Kidney epithelial cell (primary cell): ENCODE measurements around the gene SHROOM1. TPM values are rescaled to one million over a fixed set of nuclear protein-coding genes. Genes with fewer than 3 reads are reported as not detected.

Source experiments
- DNase-seq: peaks from one replicate; pipeline ENCODE4 v3.0.0-alpha.2; 2010; ENCODE audit warnings: low read depth
- H3K27me3 ChIP-seq: 2 replicates; pipeline ENCODE4 v1.6.0; 2011; ENCODE audit warnings: low read length; ENCODE audit not compliant: control insufficient read depth, insufficient read depth
- H3K36me3 ChIP-seq: 2 replicates; pipeline ENCODE4 v1.5.1; 2011; ENCODE audit warnings: low read length; ENCODE audit not compliant: control insufficient read depth, insufficient read depth
- H3K4me3 ChIP-seq: 2 replicates; pipeline ENCODE4 v1.5.1; 2011; ENCODE audit warnings: low read depth, mild to moderate bottlenecking, control low read depth, low read length
- CTCF ChIP-seq: IDR thresholded peaks from 2 replicates; pipeline ENCODE4 v1.5.1; 2011; ENCODE audit warnings: mild to moderate bottlenecking, moderate library complexity, low read length, control low read depth, inconsistent platforms; ENCODE audit not compliant: insufficient read depth, poor library complexity, severe bottlenecking
- total RNA-seq: library from RNA; depleted of rRNA; stranded (reverse); fragments of >200 nt; gene quantifications from 2 replicates; pipeline ENCODE4 v1.2.3, GENCODE V29; 2015

SHROOM1 gene
- total RNA-seq, 1 donor from 2014 or later = 9.8 TPM

- no peak for TF ChIP-seq CTCF
- Histone ChIP-seq H3K36me3 (no peaks in the 10 kb centered on the region), H3K4me3 (no peak overlapping the region)
Observed at GRCh38 chr5:132815454-132815853, 15.0 kb downstream of the SHROOM1 start.

GRCh38 chr5:132814503-132815294 is 15.7 kb downstream of the SHROOM1 start:
- no peak for TF ChIP-seq CTCF
- H3K4me3 ChIP-seq = no peak overlapping the region
- H3K27me3 ChIP-seq = peaks cover 32% of the 10 kb centered on the region
- no peak for DNase-seq
- no peaks in the 10 kb centered on the region for H3K36me3 ChIP-seq

More at GRCh38 chr5:132815454-132815853, 15.0 kb downstream of the SHROOM1 start:
- H3K27me3 ChIP-seq = peaks cover 32% of the 10 kb centered on the region
- no peak for DNase-seq

GRCh38 chr5:132813599-132814502 is 16.6 kb downstream of the SHROOM1 start:
- Histone ChIP-seq H3K4me3 (peak overlapping the region; percentile 16), H3K27me3 (peaks cover 33% of the 10 kb centered on the region), H3K36me3 (no peaks in the 10 kb centered on the region)
- no peak for TF ChIP-seq CTCF
- DNase-seq = no peak

GRCh38 chr5:132812781-132813598 is 17.5 kb downstream of the SHROOM1 start, which contains the start of gene SOWAHA:
Gene SOWAHA, plus strand, starts transcription at chr5:132813302. Its CDS starts 320 bp downstream, at chr5:132813622.
- Histone ChIP-seq H3K36me3 (no peaks in the 10 kb centered on the region), H3K27me3 (peaks cover 34% of the 10 kb centered on the region), H3K4me3 (peak within 1 kb of the TSS; percentile 30)
- DNase-seq = no peak
- TF ChIP-seq CTCF = no peak

- Histone ChIP-seq H3K27me3 (peaks cover 34% of the 10 kb centered on the region), H3K4me3 (no peak overlapping the region), H3K36me3 (no peaks in the 10 kb centered on the region)
- DNase-seq = no peak
- TF ChIP-seq CTCF = no peak
Observed at GRCh38 chr5:132812123-132812765, 18.2 kb downstream of the SHROOM1 start.
